Measurements from ENCODE around the gene ELFN2.

Gene ELFN2

GRCh38 chr22:37473437-37473946 lies 46.2 kb upstream of the ELFN2 start:
- Histone ChIP-seq H3F3A (ENCODE audit: insufficient read depth, low read length) (no peaks in the 10 kb centered on the region), H3K9me2 (replicated peaks; ENCODE audit: insufficient read depth, low read length) (no peaks in the 10 kb centered on the region)
- TF ChIP-seq EZH2phosphoT487 (IDR thresholded peaks at IDR 0.05; ENCODE audit: low read length) (no peak), CTCF (IDR thresholded peaks at IDR 0.05; ENCODE audit: low read length) (no peak), EZH2 (optimal IDR thresholded peaks at IDR 0.05; ENCODE audit: low read depth, low read length) (no peak)

GRCh38 chr22:37472418-37473006 lies 45.2 kb upstream of the ELFN2 start:
- no peaks in the 10 kb centered on the region for H3F3A ChIP-seq (ENCODE audit: insufficient read depth, low read length)
- H3K4me2 ChIP-seq (ENCODE audit: low read depth, low read length): no peak overlapping the region
- H3K9me3 ChIP-seq (replicated peaks; ENCODE audit: insufficient read depth, low read length): no peaks in the 10 kb centered on the region
- H3K27ac ChIP-seq (ENCODE audit: low read length): no peak overlapping the region
- no peaks in the 10 kb centered on the region for H3K27me3 ChIP-seq (replicated peaks; ENCODE audit: insufficient read depth, low read length)
- no peaks in the 10 kb centered on the region for H3K9me2 ChIP-seq (replicated peaks; ENCODE audit: insufficient read depth, low read length)
- no peak overlapping the region for H2AFZ ChIP-seq (ENCODE audit: low read length)
- H3K36me3 ChIP-seq (replicated peaks; ENCODE audit: insufficient read depth, low read length): no peaks in the 10 kb centered on the region
- H3K4me1 ChIP-seq (ENCODE audit: low read length): no peaks in the 10 kb centered on the region
- DNase-seq: no peak
- TF ChIP-seq EZH2 (optimal IDR thresholded peaks at IDR 0.05; ENCODE audit: low read depth, low read length) (no peak), EZH2phosphoT487 (IDR thresholded peaks at IDR 0.05; ENCODE audit: low read length) (no peak), CTCF (IDR thresholded peaks at IDR 0.05; ENCODE audit: low read length) (peak; percentile 63)
- no peaks in the 10 kb centered on the region for H3K79me2 ChIP-seq (ENCODE audit: low read length)
- H4K20me1 ChIP-seq (ENCODE audit: insufficient read depth, low read length): no peaks in the 10 kb centered on the region
- no peak overlapping the region for H3K9ac ChIP-seq (ENCODE audit: low read length)
- H3K4me3 ChIP-seq (ENCODE audit: low read length): no peak overlapping the region

More at GRCh38 chr22:37473437-37473946, 46.2 kb upstream of the ELFN2 start:
- H3K9ac ChIP-seq (ENCODE audit: low read length): no peak overlapping the region
- no peak overlapping the region for H3K4me3 ChIP-seq (ENCODE audit: low read length)
- DNase-seq: no peak
- no peaks in the 10 kb centered on the region for H4K20me1 ChIP-seq (ENCODE audit: insufficient read depth, low read length)
- no peak overlapping the region for H3K4me2 ChIP-seq (ENCODE audit: low read depth, low read length)
- H3K4me1 ChIP-seq (ENCODE audit: low read length): no peaks in the 10 kb centered on the region
- H3K79me2 ChIP-seq (ENCODE audit: low read length): no peaks in the 10 kb centered on the region
- H3K36me3 ChIP-seq (replicated peaks; ENCODE audit: insufficient read depth, low read length): no peaks in the 10 kb centered on the region
- no peak overlapping the region for H2AFZ ChIP-seq (ENCODE audit: low read length)
- H3K27ac ChIP-seq (ENCODE audit: low read length): no peak overlapping the region
- H3K27me3 ChIP-seq (replicated peaks; ENCODE audit: insufficient read depth, low read length): no peaks in the 10 kb centered on the region
- no peaks in the 10 kb centered on the region for H3K9me3 ChIP-seq (replicated peaks; ENCODE audit: insufficient read depth, low read length)

GRCh38 chr22:37471727-37472417 lies 44.6 kb upstream of the ELFN2 start:
- H3K9me3 ChIP-seq (replicated peaks; ENCODE audit: insufficient read depth, low read length): no peaks in the 10 kb centered on the region
- no peaks in the 10 kb centered on the region for H3F3A ChIP-seq (ENCODE audit: insufficient read depth, low read length)
- no peak overlapping the region for H3K9ac ChIP-seq (ENCODE audit: low read length)
- no peaks in the 10 kb centered on the region for H3K27me3 ChIP-seq (replicated peaks; ENCODE audit: insufficient read depth, low read length)
- H3K79me2 ChIP-seq (ENCODE audit: low read length): no peaks in the 10 kb centered on the region
- no peak for TF ChIP-seq CTCF (IDR thresholded peaks at IDR 0.05; ENCODE audit: low read length)
- no peak for TF ChIP-seq EZH2 (optimal IDR thresholded peaks at IDR 0.05; ENCODE audit: low read depth, low read length)
- no peak for TF ChIP-seq EZH2phosphoT487 (IDR thresholded peaks at IDR 0.05; ENCODE audit: low read length)
- no peak overlapping the region for H3K27ac ChIP-seq (ENCODE audit: low read length)
- no peaks in the 10 kb centered on the region for H4K20me1 ChIP-seq (ENCODE audit: insufficient read depth, low read length)
- no peaks in the 10 kb centered on the region for H3K36me3 ChIP-seq (replicated peaks; ENCODE audit: insufficient read depth, low read length)
- no peaks in the 10 kb centered on the region for H3K9me2 ChIP-seq (replicated peaks; ENCODE audit: insufficient read depth, low read length)
- no peak overlapping the region for H3K4me2 ChIP-seq (ENCODE audit: low read depth, low read length)
- no peak overlapping the region for H2AFZ ChIP-seq (ENCODE audit: low read length)
- no peak overlapping the region for H3K4me3 ChIP-seq (ENCODE audit: low read length)
- H3K4me1 ChIP-seq (ENCODE audit: low read length): no peaks in the 10 kb centered on the region
- DNase-seq: no peak

All from MM.1S (cell line).